Endothelial cell of umbilical vein (primary cell): ENCODE data around the gene CUX1. TPM values are rescaled to one million over a fixed set of nuclear protein-coding genes. Genes with fewer than 3 reads are reported as not detected.

Source experiments
- BruUV-seq: library from RNA; stranded (reverse); fragments of 400-500 nt; replicated peaks from 2 replicates; lab custom pipeline; 2021; lab: Mats Ljungman, UMichigan
- CTCF ChIA-PET: fragments of 300-600, 350-600 bp; sonication (Branson Sonifier 250); formaldehyde crosslinking; loops from one replicate; lab custom pipeline; 2021; ENCODE audit warnings: antibody characterized with exemption, inconsistent platforms; lab: Charles Lee
- POLR2A ChIA-PET: fragments of 300-600, 350-600 bp; sonication (Branson Sonifier 250); formaldehyde crosslinking; loops from one replicate; lab custom pipeline; 2021; ENCODE audit warnings: antibody characterized with exemption, inconsistent platforms; lab: Charles Lee
- DNase-seq: peaks from one replicate; pipeline ENCODE4 v3.0.0-alpha.2; 2011; ENCODE audit warnings: low read depth, low spot score
- FAIRE-seq: peaks from 2 replicates; lab custom pipeline; 2011; peaks lifted over from hg19 to GRCh38; lab: Jason Lieb, UNC
- H2AFZ ChIP-seq: 2 replicates; pipeline ENCODE4 v1.6.0; 2012; ENCODE audit warnings: low read depth, low read length, control low read depth, inconsistent platforms
- H3K27ac ChIP-seq: 2 replicates; pipeline ENCODE4 v1.5.1; 2011; ENCODE audit warnings: low read depth, mild to moderate bottlenecking, control low read depth, low read length, moderate library complexity; ENCODE audit not compliant: insufficient read depth
- H3K27me3 ChIP-seq, 2 experiments: 2 replicates each; pipeline versions ENCODE4 v1.6.0 to v1.6.1; 2011; ENCODE audit warnings: low read length in 2 of 2, mixed read lengths in 1 of 2; ENCODE audit not compliant: control insufficient read depth in 2 of 2, insufficient read depth in 2 of 2
- H3K36me3 ChIP-seq, 2 experiments: 2 replicates in 1 of 2; 3 replicates in 1 of 2; pipeline ENCODE4 v1.5.1; 2011; ENCODE audit warnings: low read length in 2 of 2, mild to moderate bottlenecking in 1 of 2, moderate library complexity in 1 of 2; ENCODE audit not compliant: control insufficient read depth in 2 of 2, insufficient read depth in 2 of 2; ENCODE audit errors: extremely low read depth in 1 of 2
- H3K4me1 ChIP-seq: 3 replicates; pipeline ENCODE4 v1.5.1; 2011; ENCODE audit warnings: mild to moderate bottlenecking, low read length; ENCODE audit not compliant: control insufficient read depth, insufficient read depth; ENCODE audit errors: extremely low read depth
- H3K4me2 ChIP-seq: 2 replicates; pipeline ENCODE4 v1.6.1; 2011; ENCODE audit warnings: low read length, control low read depth, mixed read lengths; ENCODE audit not compliant: insufficient read depth
- H3K4me3 ChIP-seq, 3 experiments: fragments of 200-600 bp in 1 of 3; sonication (generic), shearing (Covaris generic) in 1 of 3; replicated peaks in 1 of 3; 2 replicates each; pipeline ENCODE4 v1.5.1; 2011 to 2016; ENCODE audit warnings: control low read depth in 3 of 3, low read length in 3 of 3, mild to moderate bottlenecking in 2 of 3, inconsistent platforms in 1 of 3, low read depth in 1 of 3, moderate library complexity in 1 of 3; ENCODE audit not compliant: insufficient read depth in 1 of 3
- H3K79me2 ChIP-seq: 2 replicates; pipeline ENCODE4 v1.6.0; 2012; ENCODE audit warnings: low read length, inconsistent platforms; ENCODE audit not compliant: control insufficient read depth, insufficient read depth
- H3K9ac ChIP-seq: replicated peaks from 2 replicates; pipeline ENCODE3; 2011; ENCODE audit warnings: low read length, control low read depth; ENCODE audit not compliant: insufficient read depth; ENCODE audit errors: extremely low read depth
- H3K9me1 ChIP-seq: replicated peaks from 3 replicates; pipeline ENCODE4 v1.6.0; 2011; ENCODE audit warnings: mild to moderate bottlenecking, low read length; ENCODE audit not compliant: control insufficient read depth, insufficient read depth; ENCODE audit errors: extremely low read depth
- H3K9me3 ChIP-seq: replicated peaks from 2 replicates; pipeline ENCODE4 v1.5.1; 2012; ENCODE audit warnings: low read length, inconsistent platforms; ENCODE audit not compliant: control insufficient read depth, insufficient read depth
- H4K20me1 ChIP-seq: replicated peaks from 2 replicates; pipeline ENCODE3; 2011; ENCODE audit warnings: mild to moderate bottlenecking, low read length; ENCODE audit not compliant: control insufficient read depth, insufficient read depth; ENCODE audit errors: extremely low read depth
- EZH2 ChIP-seq: IDR thresholded peaks from 2 replicates; pipeline ENCODE4 v1.6.1; 2012; ENCODE audit warnings: borderline replicate concordance, low read depth, mild to moderate bottlenecking, moderate library complexity, low read length, inconsistent platforms; ENCODE audit not compliant: severe bottlenecking
- FOS ChIP-seq: IDR thresholded peaks from 2 replicates; pipeline ENCODE4 v1.6.1; 2011; ENCODE audit warnings: mild to moderate bottlenecking, low read length, moderate library complexity, borderline replicate concordance; ENCODE audit not compliant: insufficient read depth
- GATA2 ChIP-seq: IDR thresholded peaks from 2 replicates; pipeline ENCODE4 v1.7.0; 2011; ENCODE audit warnings: low read depth, mild to moderate bottlenecking, moderate library complexity, mixed read lengths, low read length; ENCODE audit not compliant: insufficient read length, insufficient read depth
- JUN ChIP-seq: IDR thresholded peaks from 2 replicates; pipeline ENCODE4 v1.6.1; 2011; ENCODE audit warnings: borderline replicate concordance, low read depth; ENCODE audit not compliant: insufficient read length, insufficient read depth
- MYC ChIP-seq: IDR thresholded peaks from one replicate; pipeline ENCODE4 v1.6.1; 2011; ENCODE audit warnings: mild to moderate bottlenecking, low read depth, low read length
- POLR2A ChIP-seq: IDR thresholded peaks from 2 replicates; pipeline ENCODE4 v1.6.1; 2012; ENCODE audit warnings: low read depth, mild to moderate bottlenecking, control low read depth, low read length
- POLR2AphosphoS5 ChIP-seq: IDR thresholded peaks from 2 replicates; pipeline ENCODE4 v1.6.1; 2012; ENCODE audit warnings: low read depth, mild to moderate bottlenecking, control low read depth, low read length, moderate library complexity; ENCODE audit not compliant: insufficient read depth
- dilution Hi-C: fragments of 300-500 bp; cut with MboI; formaldehyde crosslinking; loops from one replicate; pipeline ENCODE4 v1.15.0; 2019; ENCODE audit warnings: low sequenced_read_pairs; ENCODE audit not compliant: extremely low pct_ligation_motif_present
- intact Hi-C: fragments of 100-400 bp; cut with micrococcal nuclease; formaldehyde crosslinking; loops from one replicate; pipeline ENCODE4 v1.10.0; 2022
- polyA plus RNA-seq, 4 experiments: library from polyadenylated mRNA; depleted of rRNA in 3 of 4; stranded (reverse) in 3 of 4; unstranded in 1 of 4; fragments of >200 nt; gene quantifications; 2 replicates each; pipeline versions ENCODE4 v1.2.1 to v1.2.3, GENCODE V29; 2011 to 2012; ENCODE audit warnings: missing spikeins in 1 of 4
- total RNA-seq: library from RNA; stranded (reverse); gene quantifications from 2 replicates; pipeline ENCODE4 v1.2.3, GENCODE V29; 2021
- TF ChIP-seq, protein P1 (sequence below): IDR thresholded peaks from 2 replicates; pipeline ENCODE4 v1.6.1; 2011; ENCODE audit not compliant: insufficient read depth, insufficient read length
- TF ChIP-seq, protein P2 (sequence below), 2 donors: IDR thresholded peaks; 1 replicate in 1 of 2; 2 replicates in 1 of 2; pipeline ENCODE4 v1.5.1; 2011; ENCODE audit warnings: low read length in 2 of 2, mild to moderate bottlenecking in 2 of 2, moderate library complexity in 2 of 2, control low read depth in 1 of 2, inconsistent platforms in 1 of 2, low read depth in 1 of 2; ENCODE audit not compliant: insufficient read depth in 1 of 2; ENCODE audit errors: extremely low read depth in 1 of 2

CUX1 gene
- total and polyA plus RNA-seq, 2 donors (not counting 3 experiments of a cell fraction or from before 2014, with no cell fraction given) = 13.8 to 49.8 TPM

DNA sequence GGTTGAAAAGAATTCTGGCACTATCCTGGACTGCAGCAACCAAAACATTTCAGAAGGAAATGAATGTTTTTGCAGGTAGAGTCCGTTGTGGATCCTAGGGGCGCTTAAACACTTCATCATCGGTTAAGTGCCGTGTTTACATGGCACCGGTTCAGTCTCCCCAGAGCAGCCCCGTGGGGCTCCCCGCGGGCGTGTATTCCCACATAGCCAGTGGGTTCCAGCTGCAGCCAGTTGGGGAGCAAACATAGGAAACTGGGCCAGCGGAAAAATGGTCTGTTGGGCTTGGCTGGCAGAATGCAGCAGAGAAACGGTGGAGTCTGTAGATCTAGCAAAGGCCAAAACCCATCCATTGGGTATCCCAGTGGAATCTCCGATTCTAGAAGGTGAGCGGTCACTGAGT, 356.2 kb downstream of the CUX1 start:
- TF ChIP-seq, protein P1, sequence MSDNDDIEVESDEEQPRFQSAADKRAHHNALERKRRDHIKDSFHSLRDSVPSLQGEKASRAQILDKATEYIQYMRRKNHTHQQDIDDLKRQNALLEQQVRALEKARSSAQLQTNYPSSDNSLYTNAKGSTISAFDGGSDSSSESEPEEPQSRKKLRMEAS = no peak
- TF ChIP-seq MYC = no peak
- no peak for TF ChIP-seq FOS
- no peak for TF ChIP-seq GATA2
- no peak for TF ChIP-seq POLR2AphosphoS5
- TF ChIP-seq, protein P2, sequence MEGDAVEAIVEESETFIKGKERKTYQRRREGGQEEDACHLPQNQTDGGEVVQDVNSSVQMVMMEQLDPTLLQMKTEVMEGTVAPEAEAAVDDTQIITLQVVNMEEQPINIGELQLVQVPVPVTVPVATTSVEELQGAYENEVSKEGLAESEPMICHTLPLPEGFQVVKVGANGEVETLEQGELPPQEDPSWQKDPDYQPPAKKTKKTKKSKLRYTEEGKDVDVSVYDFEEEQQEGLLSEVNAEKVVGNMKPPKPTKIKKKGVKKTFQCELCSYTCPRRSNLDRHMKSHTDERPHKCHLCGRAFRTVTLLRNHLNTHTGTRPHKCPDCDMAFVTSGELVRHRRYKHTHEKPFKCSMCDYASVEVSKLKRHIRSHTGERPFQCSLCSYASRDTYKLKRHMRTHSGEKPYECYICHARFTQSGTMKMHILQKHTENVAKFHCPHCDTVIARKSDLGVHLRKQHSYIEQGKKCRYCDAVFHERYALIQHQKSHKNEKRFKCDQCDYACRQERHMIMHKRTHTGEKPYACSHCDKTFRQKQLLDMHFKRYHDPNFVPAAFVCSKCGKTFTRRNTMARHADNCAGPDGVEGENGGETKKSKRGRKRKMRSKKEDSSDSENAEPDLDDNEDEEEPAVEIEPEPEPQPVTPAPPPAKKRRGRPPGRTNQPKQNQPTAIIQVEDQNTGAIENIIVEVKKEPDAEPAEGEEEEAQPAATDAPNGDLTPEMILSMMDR (IDR thresholded peaks at IDR 0.05; ENCODE audit: extremely low read depth in 1 of 2, insufficient read depth in 1 of 2, low read depth in 1 of 2, low read length in 2 of 2) = no peak
- no peak for TF ChIP-seq EZH2
- no peak for TF ChIP-seq JUN
- TF ChIP-seq POLR2A = no peak
- DNase-seq = peak; percentile 13
- Histone ChIP-seq H3K27ac (no peak overlapping the region), H3K4me1 (peaks cover 14% of the 10 kb centered on the region), H3K4me3 (no peak overlapping the region), H3K79me2 (no peaks in the 10 kb centered on the region), H3K4me2 (no peak overlapping the region), H3K27me3 (no peaks in the 10 kb centered on the region), H3K9me1 (no peaks in the 10 kb centered on the region), H3K9ac (no peak overlapping the region), H3K36me3 (peaks cover 0 to 6% of the 10 kb centered on the region in 2 experiments), H2AFZ (no peak overlapping the region), H3K9me3 (no peaks in the 10 kb centered on the region), H4K20me1 (no peaks in the 10 kb centered on the region)
- dilution Hi-C loops = no loop called here
- intact Hi-C loops = no loop called here
- ChIA-PET CTCF (no interaction called here), POLR2A (no interaction called here)
- no TSS peak for BruUV-seq
- FAIRE-seq = no peak
